Activated CD8-positive, alpha-beta T cell treated with anti-CD3 and anti-CD28 coated beads, Interleukin-2, amount 10 ng/mL, durations not matched to agents 7 days and 5 days (primary cell): ENCODE results near the gene ATG14. TPM values are rescaled to one million over a fixed set of nuclear protein-coding genes. Genes with fewer than 3 reads are reported as not detected.
A peak's percentile ranks its signal among the peaks of the same experiment; 100 is the strongest.
"Not testable (repeated sequence)": the region's sequence is repeated elsewhere in the genome, so short reads cannot be mapped to it uniquely, and the experiment has no call there.

Experiments used
- ATAC-seq: fragments of 150-1000 bp; cut with Tn5 transposase; one replicate; pipeline ENCODE4 v1.10.0; 2021; ENCODE audit warnings: moderate library complexity
- CTCF ChIA-PET: fragments of 350-600 bp; sonication (Branson Sonifier 250); formaldehyde crosslinking; loops from one replicate; lab custom pipeline; 2021; ENCODE audit warnings: antibody characterized with exemption; lab: Charles Lee
- POLR2A ChIA-PET: fragments of 350-600 bp; sonication (Branson Sonifier 250); formaldehyde crosslinking; loops from one replicate; lab custom pipeline; 2021; ENCODE audit warnings: antibody characterized with exemption; lab: Charles Lee
- DNase-seq: peaks from one replicate; pipeline ENCODE4 v3.0.0-alpha.2; 2020
- H3K27ac Mint-ChIP-seq: one replicate; pipeline ENCODE4 v1.8.0; 2021; ENCODE audit warnings: mild to moderate bottlenecking, mixed read lengths
- H3K27me3 Mint-ChIP-seq: one replicate; pipeline ENCODE4 v1.8.0; 2021; ENCODE audit warnings: low read depth, mixed read lengths
- H3K36me3 Mint-ChIP-seq: one replicate; pipeline ENCODE4 v1.8.0; 2021; ENCODE audit warnings: low read depth, mixed read lengths
- H3K4me1 Mint-ChIP-seq: one replicate; pipeline ENCODE4 v1.8.0; 2021; ENCODE audit warnings: low read depth, mixed read lengths
- H3K4me3 Mint-ChIP-seq: one replicate; pipeline ENCODE4 v1.8.0; 2021; ENCODE audit warnings: mild to moderate bottlenecking, mixed read lengths
- H3K9me3 Mint-ChIP-seq: one replicate; pipeline ENCODE4 v1.8.0; 2022; ENCODE audit warnings: mixed read lengths; ENCODE audit not compliant: insufficient read depth
- total RNA-seq, 2 experiments: library from RNA; stranded (reverse); gene quantifications; one replicate each; pipeline ENCODE4 v1.2.3, GENCODE V29; 2021

Gene ATG14, protein sequence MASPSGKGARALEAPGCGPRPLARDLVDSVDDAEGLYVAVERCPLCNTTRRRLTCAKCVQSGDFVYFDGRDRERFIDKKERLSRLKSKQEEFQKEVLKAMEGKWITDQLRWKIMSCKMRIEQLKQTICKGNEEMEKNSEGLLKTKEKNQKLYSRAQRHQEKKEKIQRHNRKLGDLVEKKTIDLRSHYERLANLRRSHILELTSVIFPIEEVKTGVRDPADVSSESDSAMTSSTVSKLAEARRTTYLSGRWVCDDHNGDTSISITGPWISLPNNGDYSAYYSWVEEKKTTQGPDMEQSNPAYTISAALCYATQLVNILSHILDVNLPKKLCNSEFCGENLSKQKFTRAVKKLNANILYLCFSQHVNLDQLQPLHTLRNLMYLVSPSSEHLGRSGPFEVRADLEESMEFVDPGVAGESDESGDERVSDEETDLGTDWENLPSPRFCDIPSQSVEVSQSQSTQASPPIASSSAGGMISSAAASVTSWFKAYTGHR
- 1 to 10 TPM; 4.4 to 4.6 TPM for total RNA-seq

GRCh38 chr14:55411426-55412389, at the start of gene ATG14:
ATG14 (minus strand) TSS chr14:55411830; CDS start chr14:55411822, 8 bp downstream.
- POLR2A ChIA-PET: interaction anchor here (0.8 to 1.5 kb wide), 2 partner anchors 26 to 40 kb away, joined by 3 to 4 read pairs; no protein-coding TSS in a partner anchor
- H3K9me3 Mint-ChIP-seq: no peaks in the 10 kb centered on the region
- CTCF ChIA-PET: interaction anchor here (0.7 to 2.5 kb wide), 5 partner anchors 12 to 198 kb away, joined by 3 to 11 read pairs (median 3); no protein-coding TSS in a partner anchor
- H3K4me1 Mint-ChIP-seq: peaks cover 29% of the 10 kb centered on the region
- H3K36me3 Mint-ChIP-seq: no peaks in the 10 kb centered on the region
- peak; percentile 86 for DNase-seq
- H3K27ac Mint-ChIP-seq: peak within 1 kb of the TSS; percentile 71
- peak within 1 kb of the TSS; percentile 88 for H3K4me3 Mint-ChIP-seq
- H3K27me3 Mint-ChIP-seq: peaks cover 5% of the 10 kb centered on the region
- peak; percentile 98 for ATAC-seq

- ATAC-seq (no peak), DNase-seq (no peak)
- Mint-ChIP-seq H3K27me3 (peaks cover 6% of the 10 kb centered on the region), H3K4me3 (no peak overlapping the region), H3K27ac (no peak overlapping the region), H3K36me3 (no peaks in the 10 kb centered on the region), H3K9me3 (no peaks in the 10 kb centered on the region), H3K4me1 (no peaks in the 10 kb centered on the region)
- ChIA-PET CTCF (interaction anchor here (1.2 kb wide), 1 partner anchor 13 kb away, joined by 3 read pairs; no protein-coding TSS in a partner anchor), POLR2A (interaction anchor here (0.6 kb wide), 1 partner anchor 1444 kb away, joined by 3 read pairs; no protein-coding TSS in a partner anchor)
These were observed 47.3 kb upstream of the ATG14 start for GRCh38 chr14:55458800-55459515.

GRCh38 chr14:55457496-55457895, 45.9 kb upstream of the ATG14 start:
- no peak for ATAC-seq
- Mint-ChIP-seq H3K36me3 (no peaks in the 10 kb centered on the region), H3K4me3 (no peak overlapping the region), H3K4me1 (no peaks in the 10 kb centered on the region), H3K27me3 (peaks cover 10% of the 10 kb centered on the region), H3K9me3 (no peaks in the 10 kb centered on the region), H3K27ac (no peak overlapping the region)
- DNase-seq: no peak
- ChIA-PET POLR2A (no interaction called here), CTCF (no interaction called here)

- H3K4me1 Mint-ChIP-seq, POLR2A ChIA-PET, H3K4me3 Mint-ChIP-seq, ATAC-seq, CTCF ChIA-PET, H3K27ac Mint-ChIP-seq, H3K36me3 Mint-ChIP-seq, H3K9me3 Mint-ChIP-seq, DNase-seq: not testable (repeated sequence)
- H3K27me3 Mint-ChIP-seq: peaks cover 14% of the 10 kb centered on the region
These were observed 44.8 kb upstream of the ATG14 start for GRCh38 chr14:55456411-55456810.

DNA sequence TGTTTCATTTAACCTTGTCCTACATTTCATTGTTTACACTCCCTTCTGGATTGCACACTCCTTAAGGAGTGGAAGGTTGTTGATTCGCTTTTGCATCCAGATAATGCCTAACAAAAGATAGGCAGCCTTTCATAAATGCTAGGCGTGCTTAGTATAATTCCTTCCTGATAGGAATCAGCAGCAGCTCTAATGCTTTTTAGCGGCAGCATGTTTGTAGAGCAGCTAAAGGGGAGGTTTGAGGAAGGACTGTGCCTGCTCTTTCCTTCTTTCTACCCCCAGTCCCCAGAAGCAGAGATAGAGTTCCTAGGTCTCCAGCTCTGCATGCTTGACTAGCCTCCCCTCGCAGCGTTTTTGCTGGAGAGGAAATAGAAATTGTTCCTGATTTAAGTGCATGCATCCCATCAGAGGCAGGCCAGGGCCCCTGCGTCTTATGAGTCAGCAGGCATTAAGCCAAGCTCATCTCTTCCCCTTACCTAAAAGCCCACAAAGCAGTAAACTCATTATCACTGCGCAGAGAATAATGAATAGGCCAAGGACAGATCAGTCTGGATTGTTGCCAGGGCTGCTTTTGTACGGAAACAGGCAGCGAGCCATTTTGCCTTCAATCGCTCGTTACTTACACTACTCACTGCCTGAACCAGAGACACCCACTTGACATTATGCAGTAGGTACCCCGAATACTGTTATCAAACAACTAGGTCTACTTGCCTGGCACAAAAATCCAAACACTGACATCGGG, 42.8 kb upstream of the ATG14 start:
- CTCF ChIA-PET: interaction anchor here (1.6 kb wide), 1 partner anchor 8 kb away, joined by 6 read pairs; no protein-coding TSS in a partner anchor

DNA sequence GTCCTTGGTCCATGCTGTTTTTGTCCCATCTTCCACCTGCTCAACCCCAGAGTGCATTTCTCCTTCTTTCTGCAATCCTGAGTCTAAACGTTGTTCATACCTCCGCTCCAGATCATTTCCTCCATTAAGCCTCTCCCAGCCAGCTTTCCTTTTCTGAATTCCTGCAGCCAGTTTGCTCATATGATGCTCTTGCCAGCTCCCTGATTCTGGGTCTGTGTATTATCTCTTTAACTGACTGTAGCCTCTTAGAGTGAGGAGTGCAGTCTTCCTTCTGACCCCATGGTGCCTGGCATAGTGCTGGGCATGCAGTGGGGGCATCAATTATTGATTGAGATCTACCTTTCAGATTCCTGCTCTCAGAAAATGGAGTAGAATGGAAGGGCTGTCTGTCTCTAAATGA, 40.3 kb upstream of the ATG14 start:
- Mint-ChIP-seq H3K4me3 (no peak overlapping the region), H3K27me3 (peaks cover 11% of the 10 kb centered on the region), H3K9me3 (no peaks in the 10 kb centered on the region), H3K36me3 (no peaks in the 10 kb centered on the region), H3K27ac (no peak overlapping the region), H3K4me1 (no peaks in the 10 kb centered on the region)
- no peak for DNase-seq
- ChIA-PET CTCF (no interaction called here), POLR2A (no interaction called here)
- no peak for ATAC-seq

More for the DNA sequence above, 42.8 kb upstream of the ATG14 start:
- Mint-ChIP-seq H3K9me3 (no peaks in the 10 kb centered on the region), H3K4me1 (no peaks in the 10 kb centered on the region), H3K36me3 (no peaks in the 10 kb centered on the region), H3K4me3 (no peak overlapping the region), H3K27ac (no peak overlapping the region), H3K27me3 (peaks cover 14% of the 10 kb centered on the region)
- POLR2A ChIA-PET: no interaction called here
- DNase-seq (no peak), ATAC-seq (no peak)

DNA sequence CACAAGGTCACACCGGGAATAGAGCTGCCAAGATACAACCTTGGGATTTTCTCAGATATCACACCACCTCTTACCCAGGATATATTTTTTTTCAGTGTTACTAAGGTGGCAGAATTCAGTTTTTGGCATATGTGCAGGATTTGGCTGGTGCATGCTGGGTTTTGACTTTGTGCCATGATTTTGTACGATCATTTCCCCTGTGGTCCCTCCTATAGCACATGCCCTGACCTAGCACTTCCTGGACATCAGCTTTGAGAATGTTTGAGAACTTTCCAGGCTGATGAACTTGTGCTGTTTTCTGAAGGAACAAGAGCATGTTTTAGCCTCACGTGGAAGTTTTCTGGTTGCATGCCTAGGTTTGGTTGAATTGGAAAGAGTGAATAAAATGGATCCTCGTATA, 39.8 kb upstream of the ATG14 start:
- POLR2A ChIA-PET: no interaction called here
- Mint-ChIP-seq H3K9me3 (no peaks in the 10 kb centered on the region), H3K4me3 (no peak overlapping the region), H3K27me3 (peaks cover 11% of the 10 kb centered on the region), H3K27ac (no peak overlapping the region), H3K4me1 (no peaks in the 10 kb centered on the region), H3K36me3 (no peaks in the 10 kb centered on the region)
- DNase-seq: no peak
- ATAC-seq: no peak
- CTCF ChIA-PET: no interaction called here

DNA sequence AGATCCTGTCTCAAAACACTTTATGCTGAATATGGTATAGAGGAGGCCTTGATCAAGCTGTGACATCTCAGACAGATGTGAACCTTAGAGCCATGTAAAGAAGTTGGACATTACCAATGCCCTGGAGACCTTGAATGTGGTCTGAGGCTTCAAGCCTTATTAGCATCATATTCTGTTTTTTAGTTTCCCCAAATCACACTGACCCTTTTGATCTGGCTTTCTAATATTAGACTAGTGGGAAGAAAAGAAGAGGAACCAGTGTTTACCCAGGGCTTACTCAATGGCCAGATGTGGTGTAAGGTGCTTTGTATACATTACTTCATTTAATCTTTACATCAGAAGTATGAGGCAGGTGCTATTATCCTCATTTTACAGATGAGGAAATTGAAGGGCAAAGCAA, 39.4 kb upstream of the ATG14 start:
- Mint-ChIP-seq H3K9me3 (no peaks in the 10 kb centered on the region), H3K4me3 (no peak overlapping the region), H3K27me3 (peaks cover 11% of the 10 kb centered on the region), H3K36me3 (no peaks in the 10 kb centered on the region), H3K27ac (no peak overlapping the region), H3K4me1 (no peaks in the 10 kb centered on the region)
- no peak for ATAC-seq
- ChIA-PET POLR2A (no interaction called here), CTCF (no interaction called here)
- no peak for DNase-seq

- Mint-ChIP-seq H3K9me3 (no peaks in the 10 kb centered on the region), H3K27me3 (peaks cover 11% of the 10 kb centered on the region), H3K4me1 (no peaks in the 10 kb centered on the region), H3K36me3 (no peaks in the 10 kb centered on the region), H3K27ac (no peak overlapping the region), H3K4me3 (no peak overlapping the region)
- ATAC-seq (no peak), DNase-seq (no peak)
- POLR2A ChIA-PET: no interaction called here
- CTCF ChIA-PET: no interaction called here
These were observed 38.9 kb upstream of the ATG14 start for GRCh38 chr14:55450539-55450938.

GRCh38 chr14:55450124-55450523, 38.5 kb upstream of the ATG14 start:
- ATAC-seq: no peak
- ChIA-PET POLR2A (no interaction called here), CTCF (interaction anchor here (1.4 kb wide), 1 partner anchor 1041 kb away, joined by 3 read pairs; no protein-coding TSS in a partner anchor)
- Mint-ChIP-seq H3K9me3 (no peaks in the 10 kb centered on the region), H3K4me1 (no peaks in the 10 kb centered on the region), H3K27ac (no peak overlapping the region), H3K36me3 (no peaks in the 10 kb centered on the region), H3K4me3 (no peak overlapping the region), H3K27me3 (peaks cover 11% of the 10 kb centered on the region)
- DNase-seq: no peak
